GM21723 (cell line): Measurements from ENCODE around the gene HELLS.
"Not testable (repeated sequence)": the region's sequence is repeated elsewhere in the genome, so short reads cannot be mapped to it uniquely, and the experiment has no call there.

ENCODE experiments used
- ATAC-seq: cut with Tn5 transposase; IDR thresholded peaks from one replicate; pipeline ENCODE4 v1.9.1; 2021; ENCODE audit warnings: mild to moderate bottlenecking, moderate library complexity; ENCODE audit not compliant: unreplicated experiment

HELLS gene

DNA sequence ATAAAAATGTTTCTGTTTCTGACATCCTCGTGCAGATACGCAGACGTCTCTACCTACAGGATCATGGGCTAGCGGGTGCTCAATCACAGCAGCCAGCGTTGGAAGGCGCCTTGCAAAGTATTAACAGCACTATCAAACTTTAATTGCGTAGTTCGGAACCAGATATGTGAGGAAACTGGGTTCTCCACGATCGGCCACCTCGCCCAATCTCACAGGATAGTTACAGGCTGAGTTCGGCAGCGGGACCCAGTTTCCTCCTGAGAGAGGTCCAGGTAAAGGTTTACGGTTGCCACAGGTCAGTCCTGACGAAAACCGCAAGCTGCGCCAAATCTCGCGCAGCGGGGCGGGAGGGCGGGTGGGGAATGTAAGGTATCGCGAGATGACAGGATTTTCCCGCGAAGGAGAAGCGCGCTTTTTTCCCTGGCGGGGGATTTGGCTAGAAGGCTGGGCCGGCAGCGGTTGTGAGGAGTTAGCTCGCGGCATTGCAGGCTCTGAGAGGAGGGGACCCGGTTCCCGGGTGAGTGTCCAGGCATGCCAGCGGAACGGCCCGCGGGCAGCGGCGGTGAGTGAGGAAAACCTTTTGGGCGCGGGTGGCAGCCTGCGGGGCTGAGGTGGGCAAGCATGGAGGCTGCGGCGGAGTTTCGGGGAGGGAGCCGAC lies at the start of gene HELLS:
Gene HELLS, plus strand, starts transcription at position 398 of the 658 bp plus-strand sequence. Its CDS starts 134 bp downstream, at position 532.
- ATAC-seq = peak; percentile 74

DNA sequence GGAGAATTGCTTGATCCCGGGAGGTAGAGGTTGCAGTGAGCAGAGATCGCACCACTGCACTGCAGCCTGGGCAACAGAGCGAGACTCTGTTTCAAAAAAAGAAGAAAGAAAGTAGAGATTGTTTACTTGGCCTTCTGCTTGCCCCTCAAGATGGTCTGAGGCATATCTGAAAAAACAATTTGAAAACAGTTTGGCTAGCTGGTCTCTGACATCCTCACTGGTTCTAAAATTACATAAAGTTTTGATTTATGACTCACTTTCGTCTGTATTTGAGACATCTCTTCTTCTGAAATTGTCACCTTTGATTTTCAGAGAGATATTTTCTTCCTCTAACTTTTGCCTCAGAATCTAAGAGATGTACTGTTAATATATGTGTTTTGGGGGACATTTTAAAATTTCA lies 49.6 kb upstream of the HELLS start:
- ATAC-seq = peak; percentile 71

DNA sequence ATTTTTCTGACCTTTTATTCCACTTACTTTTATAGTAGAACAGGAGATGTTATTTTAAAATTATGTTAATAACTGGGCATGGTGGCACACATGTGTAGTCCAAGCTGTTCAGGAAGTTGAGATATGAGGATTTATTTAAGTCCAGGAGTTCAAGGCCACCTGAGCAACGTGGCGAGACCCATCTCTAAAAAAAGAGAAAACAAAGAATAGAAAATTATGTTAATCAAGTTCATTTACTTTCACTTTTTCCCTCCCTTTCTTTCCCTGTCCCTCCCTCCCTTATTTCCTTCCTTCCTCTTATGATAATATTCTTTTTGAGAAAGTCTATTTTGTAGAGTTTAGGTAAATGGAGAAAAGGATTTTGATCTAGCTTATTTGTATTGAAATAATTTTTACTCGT lies 48.9 kb upstream of the HELLS start:
- ATAC-seq = no peak

DNA sequence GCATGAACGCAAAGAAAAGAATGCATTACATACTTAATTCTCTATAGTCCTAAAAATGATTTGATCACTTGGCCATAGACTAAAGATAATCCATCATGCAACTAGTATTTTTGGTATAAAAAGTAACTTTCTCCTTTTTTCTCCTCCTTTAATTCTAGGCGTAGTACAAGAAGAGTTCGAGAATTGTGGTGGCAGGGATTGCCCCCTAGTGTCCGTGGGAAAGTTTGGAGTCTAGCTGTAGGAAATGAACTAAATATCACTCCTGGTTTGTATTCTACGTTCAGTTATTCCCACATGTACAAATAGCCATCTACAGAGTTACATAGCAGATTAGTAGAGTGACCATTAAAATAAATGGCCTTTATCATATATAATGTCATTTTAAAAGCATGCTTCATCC lies 45.5 kb upstream of the HELLS start:
- no peak for ATAC-seq

DNA sequence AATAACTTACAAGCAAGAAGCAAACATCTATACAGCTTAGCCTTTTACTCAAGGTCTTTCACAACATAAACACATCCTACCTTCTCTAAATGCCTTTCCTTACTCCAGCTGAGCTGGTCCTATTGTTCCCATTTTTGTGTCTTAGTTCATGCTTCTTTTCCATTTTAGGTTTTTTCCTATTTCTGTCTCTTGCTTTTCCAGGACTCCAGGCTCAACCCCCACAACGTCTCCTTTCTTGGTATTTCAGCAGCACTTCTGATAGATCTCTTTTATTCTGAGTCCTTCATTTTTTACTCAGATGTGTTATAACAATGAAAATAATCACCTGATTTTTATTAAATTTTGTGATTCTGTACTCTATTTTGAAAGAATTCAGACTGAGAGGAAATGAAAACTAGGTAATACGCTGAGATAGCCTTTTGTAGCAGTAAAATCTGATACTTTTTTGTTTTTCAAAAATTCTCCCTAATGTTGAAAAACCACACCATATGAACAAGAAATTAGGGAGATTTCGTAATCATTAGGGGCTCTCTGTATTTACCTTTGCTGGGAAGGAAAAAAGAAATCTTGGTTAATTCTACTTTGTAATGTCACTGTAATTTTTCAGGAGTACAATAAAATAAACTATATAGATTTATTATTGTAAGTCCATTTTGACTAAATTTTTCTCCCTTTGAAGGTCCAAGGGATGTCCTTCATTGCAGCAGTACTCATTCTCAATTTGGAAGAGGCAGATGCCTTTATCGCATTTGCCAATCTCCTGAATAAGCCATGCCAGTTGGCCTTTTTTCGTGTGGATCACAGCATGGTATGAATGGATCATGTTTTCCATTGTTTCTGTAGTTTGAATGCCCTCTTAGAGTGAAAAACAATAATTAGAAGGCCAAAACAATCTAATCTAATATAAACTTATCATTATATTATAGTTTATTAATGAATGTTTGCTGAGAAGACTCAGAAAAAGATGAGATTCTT lies 24.0 kb upstream of the HELLS start:
- ATAC-seq = no peak

DNA sequence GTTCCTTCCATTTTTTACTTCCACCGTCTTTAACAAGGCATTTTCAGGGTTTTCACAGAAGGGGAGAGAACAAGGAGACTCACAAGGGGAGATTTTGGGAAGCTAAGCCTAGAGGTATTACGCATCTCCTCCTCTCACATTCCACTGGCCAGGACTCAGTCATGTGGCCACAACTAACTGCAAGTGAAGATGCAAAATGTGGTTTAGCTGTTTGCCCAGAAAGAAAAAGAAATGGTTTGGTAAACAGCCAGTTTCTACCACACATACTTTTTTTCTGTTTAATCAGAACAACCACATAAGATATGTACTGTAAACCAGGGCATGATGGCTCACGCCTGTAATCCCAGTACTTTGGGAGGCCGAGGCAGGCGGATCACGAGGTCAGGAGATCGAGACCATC lies 21.4 kb upstream of the HELLS start:
- no peak for ATAC-seq

DNA sequence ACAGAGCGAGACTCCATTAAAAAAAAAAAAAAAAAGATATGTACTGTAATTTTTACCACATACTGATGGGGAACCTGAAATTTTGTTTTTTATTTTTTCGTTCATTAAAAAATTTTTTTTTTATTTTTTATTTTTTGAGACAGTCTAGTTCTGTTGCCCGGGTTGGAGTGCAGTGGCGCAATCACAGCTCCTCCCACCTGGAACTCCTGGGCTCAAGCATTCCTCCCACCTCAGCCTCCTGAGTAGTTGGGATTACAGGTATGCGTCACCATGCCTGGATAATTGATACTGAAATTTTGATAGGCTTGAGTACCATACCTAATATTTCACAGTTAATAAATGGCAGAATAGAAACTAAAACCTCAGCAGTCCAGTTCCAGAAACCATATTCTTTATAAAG lies 20.9 kb upstream of the HELLS start:
- ATAC-seq = no peak

DNA sequence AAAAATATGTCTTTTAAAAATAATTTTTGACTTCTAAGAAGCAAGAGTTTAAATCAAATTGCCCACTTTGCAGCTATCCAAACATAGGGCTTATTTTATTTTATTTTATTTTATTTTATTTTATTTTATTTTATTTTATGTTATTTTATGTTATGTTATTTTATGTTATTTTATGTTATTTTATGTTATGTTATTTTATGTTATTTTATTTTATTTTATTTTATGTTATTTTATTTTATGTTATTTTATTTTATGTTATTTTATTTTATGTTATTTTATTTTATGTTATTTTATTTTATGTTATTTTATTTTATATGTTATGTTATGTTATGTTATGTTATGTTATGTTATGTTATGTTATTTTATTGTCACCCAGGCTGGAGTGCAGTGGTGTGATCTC lies 14.0 kb upstream of the HELLS start:
- not testable (repeated sequence) for ATAC-seq

DNA sequence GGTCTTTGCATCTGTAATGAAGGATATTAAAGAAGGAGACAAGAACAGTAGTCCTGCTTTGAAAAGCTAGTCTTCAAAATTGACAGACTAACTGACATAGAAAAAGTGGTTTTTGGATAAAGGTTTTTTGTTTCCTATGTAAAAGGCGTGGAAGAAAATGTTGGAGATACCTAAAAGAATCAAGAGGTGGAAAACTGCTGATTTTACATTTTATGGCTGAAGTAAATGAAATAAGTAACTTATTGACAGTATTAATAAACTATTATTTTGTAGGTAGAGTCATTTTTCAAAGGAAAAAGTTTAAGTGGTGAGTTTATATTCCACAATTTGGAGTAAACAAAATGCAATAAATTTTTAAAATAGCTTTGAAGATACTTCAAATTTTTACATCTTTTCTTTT lies 12.6 kb upstream of the HELLS start:
- ATAC-seq = no peak

DNA sequence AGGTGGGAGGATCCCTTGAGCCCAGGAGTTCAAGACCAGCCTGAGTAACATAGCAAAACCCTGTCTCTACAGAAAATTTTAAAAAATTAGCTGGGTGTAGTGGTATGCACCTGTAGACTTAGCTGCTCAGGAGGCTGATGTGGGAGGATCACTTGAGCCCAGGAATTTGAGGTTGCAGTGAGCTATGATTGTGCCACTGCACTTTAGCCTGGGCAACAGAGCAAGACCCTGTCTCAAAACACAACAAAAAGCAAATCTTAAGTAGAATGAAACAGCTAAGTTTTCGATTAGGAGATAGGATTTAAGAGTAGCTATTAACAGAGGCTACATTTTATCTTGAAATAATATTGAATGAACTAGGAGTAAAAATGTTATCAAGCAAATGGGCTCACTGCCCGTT lies 3.3 kb upstream of the HELLS start:
- not testable (repeated sequence) for ATAC-seq

DNA sequence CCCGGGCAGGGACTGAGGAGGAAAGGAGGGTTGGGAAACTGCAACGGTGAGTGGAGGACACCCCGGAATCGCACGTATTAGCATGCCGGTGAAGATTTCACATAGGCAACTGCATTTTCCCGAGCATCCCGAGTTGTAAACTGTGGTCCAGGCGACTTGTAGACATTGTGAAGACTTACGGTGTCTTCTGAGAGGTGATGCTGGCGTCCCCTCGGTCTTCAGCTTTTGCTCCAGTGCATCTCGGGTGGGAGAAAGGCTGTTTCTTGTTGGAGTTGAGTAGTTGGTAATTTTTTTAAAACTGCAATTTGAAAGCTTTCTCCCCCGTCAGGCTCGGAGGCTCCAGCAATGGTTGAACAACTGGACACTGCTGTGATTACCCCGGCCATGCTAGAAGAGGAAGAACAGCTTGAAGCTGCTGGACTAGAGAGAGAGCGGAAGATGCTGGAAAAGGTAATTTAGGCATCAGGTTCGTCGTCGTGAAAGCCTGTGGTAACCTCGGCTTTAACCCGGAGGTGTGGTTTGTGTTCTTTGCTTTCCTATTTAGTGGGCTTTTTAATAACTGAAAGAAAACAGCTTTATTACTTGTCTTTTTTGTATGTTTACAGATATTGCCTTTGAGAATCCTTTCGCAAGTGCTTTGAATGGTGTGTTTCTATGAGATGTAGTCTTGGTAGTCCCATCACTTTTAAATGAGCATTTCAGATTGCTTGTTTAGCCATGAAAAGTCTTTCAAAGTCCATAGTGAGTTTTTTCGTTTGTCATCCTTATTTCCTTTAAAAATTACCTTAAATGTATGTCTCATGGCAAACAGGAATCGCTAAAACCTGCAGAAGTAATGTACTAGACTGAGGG lies 687 bp downstream of the HELLS start:
- peak; percentile 16 for ATAC-seq

DNA sequence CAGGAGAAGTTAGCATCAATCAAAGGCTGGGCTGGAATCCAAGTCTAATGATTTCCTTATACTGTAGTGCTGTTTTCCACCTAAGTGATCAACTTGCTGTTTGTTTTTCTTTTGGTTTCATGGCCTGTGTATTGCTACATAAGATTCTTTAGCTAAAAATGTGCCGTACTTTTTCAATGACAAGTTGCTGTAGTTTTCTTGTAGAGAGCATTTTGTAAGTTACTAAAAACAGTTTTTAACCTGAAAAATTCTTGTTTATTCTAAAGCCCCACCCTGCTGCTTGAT lies 1.3 kb downstream of the HELLS start:
- peak; percentile 23 for ATAC-seq

DNA sequence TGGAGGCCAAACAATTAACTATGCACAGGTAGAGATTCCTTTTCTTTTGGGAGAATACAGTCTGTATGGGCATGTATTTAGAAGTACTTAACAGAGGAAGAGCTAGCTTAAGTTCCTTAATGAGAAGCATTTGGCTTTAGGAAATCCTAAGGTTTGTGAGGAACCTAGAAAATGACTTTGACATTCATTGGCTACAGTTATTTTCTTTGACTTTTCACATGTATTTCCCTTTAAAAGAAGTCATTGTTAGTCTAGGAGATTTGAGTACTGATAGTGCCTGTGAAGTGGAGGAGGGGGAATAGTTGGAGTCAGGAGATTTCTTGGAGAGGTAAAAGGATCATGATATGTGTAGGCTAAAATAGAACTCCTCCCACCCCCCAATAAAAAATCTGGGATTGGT lies 3.6 kb downstream of the HELLS start:
- no peak for ATAC-seq

DNA sequence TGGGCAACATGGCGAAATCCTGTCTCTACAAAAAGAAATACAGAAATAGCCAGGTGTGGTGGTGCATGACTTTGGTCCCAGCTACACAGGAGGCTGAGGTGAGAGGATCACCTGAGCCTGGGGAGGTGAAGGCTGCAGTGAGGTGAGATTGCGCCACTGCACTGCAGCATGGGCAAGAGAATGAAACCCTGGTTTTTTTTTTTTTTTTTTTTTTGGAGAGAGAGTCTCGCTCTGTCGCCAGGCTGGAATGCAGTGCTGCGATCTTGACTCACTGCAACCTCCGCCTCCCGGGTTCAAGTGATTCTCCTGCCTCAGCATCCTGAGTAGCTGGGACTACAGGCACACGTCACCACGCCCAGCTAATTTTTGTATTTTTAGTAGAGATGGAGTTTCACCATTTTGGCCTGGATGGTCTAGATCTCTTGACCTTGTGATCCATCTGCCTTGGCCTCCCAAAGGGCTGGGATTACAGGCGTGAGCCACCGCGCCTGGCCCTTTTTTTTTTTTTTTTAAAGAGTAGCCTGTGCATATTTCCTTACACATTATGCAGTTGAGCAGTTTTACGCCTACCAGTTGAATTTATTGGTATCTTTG lies 22.2 kb downstream of the HELLS start:
- ATAC-seq = not testable (repeated sequence)

DNA sequence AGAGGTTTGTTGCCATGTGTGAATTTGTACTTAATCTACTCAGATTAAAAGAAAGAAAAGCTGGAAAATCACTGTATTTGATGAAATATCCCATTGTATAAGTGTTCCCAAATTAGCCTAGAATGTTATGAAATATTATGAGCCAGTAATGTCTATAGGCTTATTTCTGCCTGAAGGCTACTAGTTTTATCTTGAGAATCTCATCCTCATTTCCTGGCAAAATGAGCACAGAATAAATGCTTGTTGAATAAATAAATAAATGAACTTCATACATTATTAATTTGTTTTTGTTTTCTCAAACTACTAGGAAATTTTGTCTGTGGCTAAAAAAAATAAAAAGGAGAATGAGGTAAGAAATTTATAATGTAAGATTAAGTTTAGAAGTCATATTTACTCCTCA lies 25.5 kb downstream of the HELLS start:
- no peak for ATAC-seq

DNA sequence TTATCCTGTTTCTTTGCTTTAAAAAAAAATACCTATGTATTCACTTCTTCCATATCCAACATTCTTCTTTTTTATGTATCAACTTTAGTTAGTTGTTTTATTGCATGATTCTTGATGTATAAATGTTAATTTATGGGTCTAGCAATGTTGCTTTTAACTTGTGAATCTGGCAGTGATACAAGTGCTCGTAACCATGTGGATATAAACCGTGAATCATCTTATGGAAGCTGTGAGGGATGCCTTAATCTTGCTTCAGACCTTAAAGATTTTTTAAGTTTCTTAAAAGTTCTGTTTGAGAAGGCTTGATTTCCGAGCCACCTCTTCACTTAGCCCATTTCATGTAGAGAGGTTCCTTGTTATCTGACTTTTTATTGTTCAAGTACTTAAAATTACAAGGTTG lies 25.9 kb downstream of the HELLS start:
- no peak for ATAC-seq

DNA sequence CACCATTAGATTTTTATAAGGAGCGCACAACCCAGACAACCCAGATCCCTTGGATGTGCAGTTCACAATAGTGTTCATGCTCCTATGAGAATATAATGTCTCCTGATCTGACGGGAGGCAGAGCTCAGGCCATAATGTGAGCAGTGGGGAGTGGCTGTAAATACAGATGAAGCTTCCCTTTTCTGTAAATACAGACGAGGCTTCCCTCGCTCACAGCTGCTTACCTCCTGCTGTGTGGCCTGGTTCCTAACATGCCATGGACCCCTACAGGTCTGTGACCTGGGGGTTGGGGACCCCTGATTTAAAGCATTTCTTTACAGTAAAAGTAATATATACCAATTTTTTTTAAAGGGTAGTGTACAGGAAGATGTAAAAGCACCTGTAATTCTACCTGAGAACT lies 33.2 kb downstream of the HELLS start:
- ATAC-seq = no peak

DNA sequence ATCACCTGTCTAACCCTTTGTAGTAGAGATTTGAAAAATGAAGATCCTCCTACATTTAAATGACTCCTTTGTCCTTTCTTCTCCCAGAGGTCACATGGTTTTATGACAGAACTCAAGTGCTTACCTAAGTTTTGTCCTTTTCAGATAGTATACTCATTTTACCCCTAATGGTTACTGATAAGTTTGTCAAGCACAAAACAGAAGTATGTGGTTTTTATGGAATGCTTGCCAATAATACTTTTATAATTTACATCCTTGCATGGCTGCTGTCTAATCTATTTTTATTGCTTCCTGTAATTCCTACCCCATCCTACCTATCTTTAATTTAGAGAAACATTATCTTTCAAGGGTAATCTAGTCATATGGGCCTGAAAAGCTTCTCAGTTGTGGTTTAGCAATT lies 37.5 kb downstream of the HELLS start:
- ATAC-seq = no peak

DNA sequence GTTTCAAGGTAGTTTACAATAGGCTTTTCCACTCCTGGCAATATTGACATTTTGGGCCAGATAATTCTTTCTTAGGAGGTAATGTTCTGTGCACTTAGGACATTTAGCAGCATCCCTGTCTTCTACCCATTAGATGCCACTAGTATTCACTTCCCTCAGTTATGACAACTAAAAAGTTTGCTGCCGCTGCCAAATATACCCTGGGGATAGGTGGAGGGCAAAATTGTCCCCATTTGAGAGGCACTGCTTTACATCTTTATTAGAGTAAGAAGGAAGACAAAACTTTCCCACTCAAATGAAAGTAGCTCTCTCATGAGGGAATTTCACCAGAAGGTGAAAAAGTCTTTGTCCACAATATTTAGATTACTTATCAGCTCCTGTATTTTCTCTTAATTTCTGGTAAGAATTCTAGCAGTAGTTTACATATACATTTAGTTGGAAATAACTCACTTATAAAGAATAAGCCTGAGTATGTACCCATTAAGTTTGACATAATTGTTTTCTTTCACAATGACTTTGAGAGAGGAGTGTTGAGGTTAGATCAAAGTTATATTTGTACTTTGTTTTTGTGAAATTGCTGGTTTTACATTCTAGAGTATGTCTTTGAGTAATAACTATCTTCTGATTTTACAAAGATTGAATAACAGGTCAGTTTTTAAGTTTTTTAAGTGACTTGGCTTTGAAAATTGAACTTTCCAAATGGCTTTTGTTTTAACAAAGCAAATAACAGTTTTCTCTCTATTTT lies 46.0 kb downstream of the HELLS start:
- peak; percentile 88 for ATAC-seq

DNA sequence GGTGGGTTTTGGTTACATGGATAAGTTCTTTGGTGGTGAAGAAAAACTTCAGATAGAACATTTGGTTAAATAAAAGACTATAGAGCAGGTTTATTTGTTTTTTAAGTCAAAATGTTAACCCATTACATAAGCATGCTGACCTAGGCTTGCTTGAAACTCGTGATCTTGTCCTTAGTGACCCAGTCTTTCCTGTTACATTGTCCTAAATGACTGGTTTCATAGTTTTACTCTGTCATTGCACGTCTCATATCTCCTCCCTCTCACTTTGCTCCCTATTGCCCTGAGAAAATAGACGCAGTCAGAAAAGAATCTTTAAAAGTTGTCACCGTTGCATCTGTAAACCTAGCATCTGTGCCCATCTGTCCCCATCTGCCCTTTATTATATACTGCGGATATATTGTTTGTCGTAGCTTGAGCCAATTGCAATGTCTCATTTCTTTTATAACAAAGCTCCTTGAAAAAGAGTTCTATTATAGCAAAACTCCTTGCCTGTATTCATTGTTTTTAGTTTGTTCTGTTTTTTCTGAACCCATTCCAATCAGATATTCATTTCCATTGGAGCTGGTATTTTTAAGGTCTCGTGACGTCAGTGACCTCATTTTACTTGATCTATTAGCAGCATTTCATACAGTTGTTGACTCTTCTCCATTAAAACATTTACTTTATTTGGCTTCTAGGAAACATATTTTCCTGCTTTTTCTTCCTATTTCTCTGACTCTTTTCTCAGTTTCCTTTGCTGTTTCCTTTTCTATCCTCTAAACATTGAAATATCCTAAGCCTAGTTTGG lies 57.3 kb downstream of the HELLS start:
- no peak for ATAC-seq
